Activated T-helper 2 cell treated with anti-CD3 and anti-CD28 coated beads, Interferon-gamma antibody, Interleukin-2, Interleukin-4, amounts not matched to agents 10 μg/mL and 5 μg/mL and 100 μg/mL, durations not matched to agents 14 hours and 24 hours and 36 hours (primary cell): ENCODE data around the gene TSNAXIP1. TPM values are rescaled to one million over a fixed set of nuclear protein-coding genes. Genes with fewer than 3 reads are reported as not detected.
"Not testable (repeated sequence)": the region's sequence is repeated elsewhere in the genome, so short reads cannot be mapped to it uniquely, and the experiment has no call there.

Experiments used
- DNase-seq: peaks from one replicate; pipeline ENCODE4 v3.0.0; 2021; ENCODE audit warnings: low spot score
- H3K27ac Mint-ChIP-seq: one replicate; pipeline ENCODE4 v1.8.0; 2021; ENCODE audit warnings: mixed read lengths
- H3K27me3 Mint-ChIP-seq: one replicate; pipeline ENCODE4 v1.8.0; 2021; ENCODE audit warnings: low read depth, mixed read lengths
- H3K36me3 Mint-ChIP-seq: one replicate; pipeline ENCODE4 v1.8.0; 2021; ENCODE audit warnings: low read depth, mixed read lengths
- H3K4me1 Mint-ChIP-seq: one replicate; pipeline ENCODE4 v1.8.0; 2021; ENCODE audit warnings: low read depth, mixed read lengths
- H3K4me3 Mint-ChIP-seq: one replicate; pipeline ENCODE4 v1.8.0; 2021; ENCODE audit warnings: low read depth, mild to moderate bottlenecking, moderate library complexity, mixed read lengths
- H3K9me3 Mint-ChIP-seq: one replicate; pipeline ENCODE4 v1.8.0; 2021; ENCODE audit warnings: mixed read lengths
- intact Hi-C: fragments of 100-400 bp; cut with micrococcal nuclease; formaldehyde crosslinking; loops from one replicate; pipeline ENCODE4 v1.15.1; 2023
- total RNA-seq: library from RNA; stranded (reverse); gene quantifications from 2 replicates; pipeline ENCODE4 v1.2.3, GENCODE V29; 2022

The TSNAXIP1 gene
- total RNA-seq, 1 donor from 2014 or later: 1.0 TPM

GRCh38 chr16:67860589-67861398 is 54.1 kb downstream of the TSNAXIP1 start:
- Mint-ChIP-seq H3K27ac (no peak overlapping the region), H3K4me1 (peaks cover 8% of the 10 kb centered on the region), H3K27me3 (no peaks in the 10 kb centered on the region)

DNA sequence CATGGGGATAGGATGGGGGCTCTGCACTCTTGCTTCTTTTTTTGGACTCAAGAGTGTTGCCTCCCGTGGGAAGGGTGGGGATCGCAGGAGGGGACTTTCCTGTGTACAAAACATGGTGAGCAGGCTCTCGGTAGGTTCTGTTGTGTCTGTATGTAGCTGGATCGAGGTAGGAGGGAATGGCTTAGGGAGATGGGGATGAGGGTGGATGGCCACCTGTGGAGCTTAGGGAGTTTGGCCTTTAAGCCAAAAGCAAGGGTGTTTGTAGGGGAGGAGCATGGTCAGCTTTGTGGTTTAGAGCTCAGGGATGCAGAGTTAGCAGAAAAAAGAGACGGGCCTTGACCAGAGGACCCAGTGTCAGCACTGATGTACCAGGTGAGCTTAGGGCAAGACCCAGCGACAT is 55.2 kb downstream of the TSNAXIP1 start:
- Mint-ChIP-seq H3K4me3 (no peak overlapping the region), H3K4me1 (peaks cover 8% of the 10 kb centered on the region), H3K27me3 (no peaks in the 10 kb centered on the region), H3K27ac (no peak overlapping the region), H3K36me3 (peaks cover 26% of the 10 kb centered on the region), H3K9me3 (no peaks in the 10 kb centered on the region)
- DNase-seq: no peak
- intact Hi-C loops: no loop called here

More at GRCh38 chr16:67860589-67861398, 54.1 kb downstream of the TSNAXIP1 start:
- Mint-ChIP-seq H3K9me3 (no peaks in the 10 kb centered on the region), H3K36me3 (peaks cover 24% of the 10 kb centered on the region), H3K4me3 (no peak overlapping the region)
- DNase-seq: no peak
- intact Hi-C loops: no loop called here

DNA sequence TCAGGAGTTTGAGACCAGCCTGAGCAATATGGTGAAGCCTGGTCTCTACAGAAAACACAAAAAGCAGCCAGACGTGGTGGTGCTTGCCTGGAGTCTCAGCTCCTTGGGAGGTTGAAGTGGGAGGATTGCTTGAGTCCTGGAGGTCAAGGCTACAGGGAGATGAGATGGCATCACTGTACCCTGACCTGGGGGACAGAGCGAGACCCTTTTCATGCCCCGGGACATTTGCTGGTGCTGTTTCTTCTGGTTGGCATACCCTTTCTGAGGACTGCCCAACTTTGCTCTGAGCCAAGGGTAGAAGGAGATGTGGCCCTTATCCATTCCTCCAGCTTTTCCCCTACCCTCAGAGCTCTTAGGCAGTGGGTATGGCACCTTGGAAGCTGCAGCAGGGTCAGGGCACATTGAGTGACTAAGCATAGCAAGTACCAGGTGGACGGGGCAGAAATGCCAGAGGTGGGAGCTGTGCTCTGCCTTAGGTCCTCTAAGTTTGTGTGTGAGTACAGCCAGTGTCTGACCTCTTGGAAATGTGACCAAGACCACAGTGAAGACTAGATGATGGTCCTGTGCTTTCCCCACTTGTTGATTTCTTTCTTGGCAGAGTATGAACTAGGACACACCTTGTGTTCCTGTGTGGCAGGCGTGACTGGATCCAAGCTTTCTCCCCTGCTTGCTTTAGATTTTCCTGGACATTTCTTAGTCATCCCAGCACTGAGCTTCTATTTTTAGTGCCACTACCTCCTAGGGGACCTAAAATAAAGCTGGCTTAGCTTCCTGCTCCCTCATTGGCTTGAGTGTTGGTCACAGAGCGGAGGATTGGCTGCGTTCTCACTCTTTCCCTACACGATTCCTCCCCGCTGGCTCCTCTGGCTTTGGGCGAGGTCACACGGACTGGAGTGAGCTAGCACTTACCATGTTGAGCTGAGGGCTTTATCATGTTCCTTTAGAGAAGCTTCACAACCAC is 56.2 kb downstream of the TSNAXIP1 start:
- H3K27me3 Mint-ChIP-seq: no peaks in the 10 kb centered on the region
- H3K36me3 Mint-ChIP-seq: peaks cover 27% of the 10 kb centered on the region
- H3K4me1 Mint-ChIP-seq: peaks cover 2% of the 10 kb centered on the region
- no peak overlapping the region for H3K27ac Mint-ChIP-seq
- no peak for DNase-seq
- no peak overlapping the region for H3K4me3 Mint-ChIP-seq
- intact Hi-C loops: no loop called here
- H3K9me3 Mint-ChIP-seq: no peaks in the 10 kb centered on the region

DNA sequence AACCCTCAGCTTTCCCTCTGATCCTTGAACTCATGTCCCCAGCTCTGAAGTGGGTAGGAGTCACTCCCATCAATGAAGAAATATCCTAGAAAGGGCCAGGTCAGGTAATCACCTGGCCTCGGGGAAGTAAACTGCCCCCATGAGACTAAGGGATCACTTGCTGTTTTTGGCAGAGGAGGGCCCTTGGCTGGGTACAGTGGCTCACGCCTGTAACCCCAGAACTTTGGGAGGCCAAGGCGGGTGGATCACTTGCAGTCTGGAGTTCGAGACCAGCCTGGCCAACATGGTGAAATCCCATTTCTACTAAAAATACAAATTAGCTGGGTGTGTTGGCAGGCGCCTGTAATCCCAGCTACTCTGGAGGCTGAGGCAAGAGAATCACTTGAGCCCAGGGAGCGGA is 57.4 kb downstream of the TSNAXIP1 start:
- H3K27me3 Mint-ChIP-seq, H3K4me3 Mint-ChIP-seq, DNase-seq, H3K4me1 Mint-ChIP-seq, H3K9me3 Mint-ChIP-seq, H3K27ac Mint-ChIP-seq, intact Hi-C loops: not testable (repeated sequence)
- H3K36me3 Mint-ChIP-seq: peaks cover 27% of the 10 kb centered on the region

DNA sequence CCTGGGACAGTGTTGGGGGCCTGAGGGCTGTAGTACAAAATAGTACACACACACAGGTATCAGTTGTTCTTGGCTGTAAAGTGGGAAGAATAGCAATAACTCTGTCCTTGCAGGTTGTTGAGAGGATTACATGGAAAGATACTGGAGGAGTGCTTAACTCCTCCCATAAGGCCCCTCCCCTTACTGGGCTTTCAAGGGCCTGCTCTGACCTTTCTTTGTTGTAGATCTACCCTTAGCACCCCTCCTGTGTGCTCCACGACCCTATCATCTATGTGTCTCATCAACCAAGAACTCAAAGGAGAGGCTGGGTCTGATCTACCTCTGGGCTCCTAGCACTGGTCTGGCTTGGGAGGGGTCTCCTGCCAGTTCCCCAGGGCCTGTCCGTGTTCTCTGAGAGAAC is 57.9 kb downstream of the TSNAXIP1 start:
- DNase-seq: no peak
- Mint-ChIP-seq H3K27me3 (no peaks in the 10 kb centered on the region), H3K4me1 (peaks cover 2% of the 10 kb centered on the region), H3K4me3 (no peak overlapping the region), H3K9me3 (no peaks in the 10 kb centered on the region), H3K27ac (no peak overlapping the region), H3K36me3 (peaks cover 27% of the 10 kb centered on the region)
- intact Hi-C loops: no loop called here

GRCh38 chr16:67865318-67865717 is 58.6 kb downstream of the TSNAXIP1 start:
- DNase-seq: no peak
- peaks cover 2% of the 10 kb centered on the region for H3K4me1 Mint-ChIP-seq
- no peak overlapping the region for H3K4me3 Mint-ChIP-seq
- intact Hi-C loops: loop anchor here (1.0 kb wide), 1 partner anchor 49 kb away; no protein-coding TSS in a partner anchor
- peaks cover 33% of the 10 kb centered on the region for H3K36me3 Mint-ChIP-seq
- no peaks in the 10 kb centered on the region for H3K9me3 Mint-ChIP-seq
- no peaks in the 10 kb centered on the region for H3K27me3 Mint-ChIP-seq
- H3K27ac Mint-ChIP-seq: no peak overlapping the region

DNA sequence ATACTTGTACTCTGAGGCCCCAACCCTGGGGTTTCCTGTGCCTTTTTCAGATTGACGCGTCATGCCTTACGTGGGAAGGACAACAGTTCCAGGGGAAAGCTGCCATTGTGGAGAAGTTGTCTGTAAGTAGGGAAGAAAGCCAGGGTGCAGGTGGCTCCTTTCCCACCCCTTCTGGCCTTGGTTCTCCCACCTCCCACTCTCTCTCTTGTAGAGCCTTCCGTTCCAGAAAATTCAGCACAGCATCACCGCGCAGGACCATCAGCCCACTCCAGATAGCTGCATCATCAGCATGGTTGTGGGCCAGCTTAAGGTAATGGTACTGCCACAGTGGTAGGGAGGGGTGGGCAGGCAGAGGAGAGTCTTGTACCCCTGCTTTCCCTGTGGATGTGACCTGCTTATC is 61.6 kb downstream of the TSNAXIP1 start:
- DNase-seq: no peak
- H3K27ac Mint-ChIP-seq: no peak overlapping the region
- no peaks in the 10 kb centered on the region for H3K27me3 Mint-ChIP-seq
- intact Hi-C loops: no loop called here
- peaks cover 30% of the 10 kb centered on the region for H3K36me3 Mint-ChIP-seq
- peaks cover 3% of the 10 kb centered on the region for H3K4me1 Mint-ChIP-seq
- no peaks in the 10 kb centered on the region for H3K9me3 Mint-ChIP-seq
- no peak overlapping the region for H3K4me3 Mint-ChIP-seq

- Mint-ChIP-seq H3K36me3 (peaks cover 28% of the 10 kb centered on the region), H3K27ac (no peak overlapping the region), H3K4me3 (no peak overlapping the region), H3K9me3 (no peaks in the 10 kb centered on the region), H3K4me1 (peaks cover 13% of the 10 kb centered on the region), H3K27me3 (no peaks in the 10 kb centered on the region)
- intact Hi-C loops: no loop called here
- no peak for DNase-seq
Observed at GRCh38 chr16:67869653-67870052, 63.0 kb downstream of the TSNAXIP1 start.

DNA sequence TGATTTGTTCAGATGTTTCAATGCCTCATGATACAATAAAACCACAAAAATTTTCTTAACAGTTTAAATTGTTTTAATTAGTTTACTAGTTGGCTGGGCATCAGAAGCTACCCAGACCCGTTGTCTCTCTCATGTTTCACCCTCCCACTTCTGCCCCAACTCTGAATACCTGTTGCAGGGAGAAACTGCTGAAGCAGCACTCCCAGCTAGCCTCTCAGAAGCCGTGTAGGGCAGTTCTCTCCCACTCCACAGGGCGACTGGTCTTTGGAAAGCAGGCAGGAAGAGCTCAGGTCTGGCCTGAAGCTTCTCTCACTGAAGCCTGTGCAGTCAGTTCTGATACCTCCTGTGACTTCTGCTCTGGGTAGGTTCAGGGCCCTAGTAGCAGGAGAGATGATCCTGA is 64.6 kb downstream of the TSNAXIP1 start:
- Mint-ChIP-seq H3K4me3 (no peak overlapping the region), H3K4me1 (peaks cover 21% of the 10 kb centered on the region), H3K36me3 (peaks cover 25% of the 10 kb centered on the region), H3K9me3 (no peaks in the 10 kb centered on the region), H3K27ac (no peak overlapping the region), H3K27me3 (no peaks in the 10 kb centered on the region)
- intact Hi-C loops: no loop called here
- DNase-seq: no peak

DNA sequence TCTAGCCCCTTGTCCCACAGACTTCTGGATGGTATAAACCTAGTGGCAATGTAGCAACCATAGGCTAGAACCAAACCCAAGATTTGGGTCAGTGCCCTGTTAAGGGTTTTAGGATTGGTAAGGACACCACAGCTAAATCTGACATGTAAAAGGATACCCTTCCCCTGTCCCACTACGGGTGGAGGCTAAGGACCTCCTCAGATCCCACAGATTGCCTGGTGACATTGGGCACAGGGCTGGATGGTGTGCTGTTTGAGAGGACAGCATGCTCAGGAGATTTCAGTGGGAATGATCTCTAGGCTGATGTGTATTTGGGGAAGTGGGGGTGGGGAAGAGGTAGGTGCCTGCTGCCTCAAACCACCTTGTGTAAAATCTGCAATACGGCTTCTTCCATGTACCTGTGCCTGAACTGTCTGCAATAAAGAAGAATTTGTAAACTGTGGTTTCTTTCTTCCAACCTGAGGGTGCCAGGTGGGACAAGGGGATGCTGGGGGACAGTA is 65.5 kb downstream of the TSNAXIP1 start:
- H3K36me3 Mint-ChIP-seq: peaks cover 29% of the 10 kb centered on the region
- peak overlapping the region; percentile 75 for H3K27ac Mint-ChIP-seq
- DNase-seq: no peak
- H3K9me3 Mint-ChIP-seq: no peaks in the 10 kb centered on the region
- peak overlapping the region; percentile 83 for H3K4me3 Mint-ChIP-seq
- peaks cover 21% of the 10 kb centered on the region for H3K4me1 Mint-ChIP-seq
- intact Hi-C loops: loop anchor here (1.0 to 2.0 kb wide), 2 partner anchors 25 to 55 kb away; partner anchors contain the start of gene CENPT
- H3K27me3 Mint-ChIP-seq: no peaks in the 10 kb centered on the region

- intact Hi-C loops: loop anchor here (1.0 to 2.0 kb wide), 2 partner anchors 26 to 56 kb away; partner anchors contain the start of gene CENPT
- peak within 1 kb of the TSS; percentile 89 for H3K27ac Mint-ChIP-seq
- H3K27me3 Mint-ChIP-seq: no peaks in the 10 kb centered on the region
- no peaks in the 10 kb centered on the region for H3K9me3 Mint-ChIP-seq
- DNase-seq: peak; percentile 85
- peaks cover 35% of the 10 kb centered on the region for H3K36me3 Mint-ChIP-seq
- H3K4me1 Mint-ChIP-seq: peaks cover 21% of the 10 kb centered on the region
- peak within 1 kb of the TSS; percentile 83 for H3K4me3 Mint-ChIP-seq
Observed at GRCh38 chr16:67872631-67873434, 66.1 kb downstream of the TSNAXIP1 start, which contains the start of gene EDC4. EDC4 (plus strand) TSS chr16:67873052; CDS start chr16:67873262, 210 bp downstream.
